ENCODE measurements around the gene KCNH1. TPM values are rescaled to one million over a fixed set of nuclear protein-coding genes. Genes with fewer than 3 reads are reported as not detected.

Gene KCNH1
- total and polyA plus RNA-seq, 2 experiments from 2014 or later: 0.28 TPM; not detected in 1

DNA sequence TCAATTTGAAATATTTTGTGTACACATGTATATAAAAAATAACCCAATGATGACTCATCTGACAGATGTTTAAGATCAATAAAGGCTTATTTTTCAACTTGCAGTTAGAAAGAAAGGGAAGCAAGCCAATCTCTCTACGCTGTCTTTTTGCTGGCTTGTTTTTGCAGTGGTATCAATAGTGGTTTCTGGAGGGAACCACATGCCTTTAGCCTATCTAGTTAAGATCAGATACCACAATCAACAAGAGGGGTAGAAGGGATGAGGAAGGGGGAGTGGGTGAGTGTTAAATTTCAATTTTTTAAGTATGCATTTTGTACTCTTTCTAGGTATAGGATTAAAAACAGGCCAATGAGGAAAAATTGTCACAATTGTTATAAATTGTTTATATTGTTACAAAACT lies 276.2 kb downstream of the KCNH1 start (continued):
- TF ChIP-seq, protein P1, sequence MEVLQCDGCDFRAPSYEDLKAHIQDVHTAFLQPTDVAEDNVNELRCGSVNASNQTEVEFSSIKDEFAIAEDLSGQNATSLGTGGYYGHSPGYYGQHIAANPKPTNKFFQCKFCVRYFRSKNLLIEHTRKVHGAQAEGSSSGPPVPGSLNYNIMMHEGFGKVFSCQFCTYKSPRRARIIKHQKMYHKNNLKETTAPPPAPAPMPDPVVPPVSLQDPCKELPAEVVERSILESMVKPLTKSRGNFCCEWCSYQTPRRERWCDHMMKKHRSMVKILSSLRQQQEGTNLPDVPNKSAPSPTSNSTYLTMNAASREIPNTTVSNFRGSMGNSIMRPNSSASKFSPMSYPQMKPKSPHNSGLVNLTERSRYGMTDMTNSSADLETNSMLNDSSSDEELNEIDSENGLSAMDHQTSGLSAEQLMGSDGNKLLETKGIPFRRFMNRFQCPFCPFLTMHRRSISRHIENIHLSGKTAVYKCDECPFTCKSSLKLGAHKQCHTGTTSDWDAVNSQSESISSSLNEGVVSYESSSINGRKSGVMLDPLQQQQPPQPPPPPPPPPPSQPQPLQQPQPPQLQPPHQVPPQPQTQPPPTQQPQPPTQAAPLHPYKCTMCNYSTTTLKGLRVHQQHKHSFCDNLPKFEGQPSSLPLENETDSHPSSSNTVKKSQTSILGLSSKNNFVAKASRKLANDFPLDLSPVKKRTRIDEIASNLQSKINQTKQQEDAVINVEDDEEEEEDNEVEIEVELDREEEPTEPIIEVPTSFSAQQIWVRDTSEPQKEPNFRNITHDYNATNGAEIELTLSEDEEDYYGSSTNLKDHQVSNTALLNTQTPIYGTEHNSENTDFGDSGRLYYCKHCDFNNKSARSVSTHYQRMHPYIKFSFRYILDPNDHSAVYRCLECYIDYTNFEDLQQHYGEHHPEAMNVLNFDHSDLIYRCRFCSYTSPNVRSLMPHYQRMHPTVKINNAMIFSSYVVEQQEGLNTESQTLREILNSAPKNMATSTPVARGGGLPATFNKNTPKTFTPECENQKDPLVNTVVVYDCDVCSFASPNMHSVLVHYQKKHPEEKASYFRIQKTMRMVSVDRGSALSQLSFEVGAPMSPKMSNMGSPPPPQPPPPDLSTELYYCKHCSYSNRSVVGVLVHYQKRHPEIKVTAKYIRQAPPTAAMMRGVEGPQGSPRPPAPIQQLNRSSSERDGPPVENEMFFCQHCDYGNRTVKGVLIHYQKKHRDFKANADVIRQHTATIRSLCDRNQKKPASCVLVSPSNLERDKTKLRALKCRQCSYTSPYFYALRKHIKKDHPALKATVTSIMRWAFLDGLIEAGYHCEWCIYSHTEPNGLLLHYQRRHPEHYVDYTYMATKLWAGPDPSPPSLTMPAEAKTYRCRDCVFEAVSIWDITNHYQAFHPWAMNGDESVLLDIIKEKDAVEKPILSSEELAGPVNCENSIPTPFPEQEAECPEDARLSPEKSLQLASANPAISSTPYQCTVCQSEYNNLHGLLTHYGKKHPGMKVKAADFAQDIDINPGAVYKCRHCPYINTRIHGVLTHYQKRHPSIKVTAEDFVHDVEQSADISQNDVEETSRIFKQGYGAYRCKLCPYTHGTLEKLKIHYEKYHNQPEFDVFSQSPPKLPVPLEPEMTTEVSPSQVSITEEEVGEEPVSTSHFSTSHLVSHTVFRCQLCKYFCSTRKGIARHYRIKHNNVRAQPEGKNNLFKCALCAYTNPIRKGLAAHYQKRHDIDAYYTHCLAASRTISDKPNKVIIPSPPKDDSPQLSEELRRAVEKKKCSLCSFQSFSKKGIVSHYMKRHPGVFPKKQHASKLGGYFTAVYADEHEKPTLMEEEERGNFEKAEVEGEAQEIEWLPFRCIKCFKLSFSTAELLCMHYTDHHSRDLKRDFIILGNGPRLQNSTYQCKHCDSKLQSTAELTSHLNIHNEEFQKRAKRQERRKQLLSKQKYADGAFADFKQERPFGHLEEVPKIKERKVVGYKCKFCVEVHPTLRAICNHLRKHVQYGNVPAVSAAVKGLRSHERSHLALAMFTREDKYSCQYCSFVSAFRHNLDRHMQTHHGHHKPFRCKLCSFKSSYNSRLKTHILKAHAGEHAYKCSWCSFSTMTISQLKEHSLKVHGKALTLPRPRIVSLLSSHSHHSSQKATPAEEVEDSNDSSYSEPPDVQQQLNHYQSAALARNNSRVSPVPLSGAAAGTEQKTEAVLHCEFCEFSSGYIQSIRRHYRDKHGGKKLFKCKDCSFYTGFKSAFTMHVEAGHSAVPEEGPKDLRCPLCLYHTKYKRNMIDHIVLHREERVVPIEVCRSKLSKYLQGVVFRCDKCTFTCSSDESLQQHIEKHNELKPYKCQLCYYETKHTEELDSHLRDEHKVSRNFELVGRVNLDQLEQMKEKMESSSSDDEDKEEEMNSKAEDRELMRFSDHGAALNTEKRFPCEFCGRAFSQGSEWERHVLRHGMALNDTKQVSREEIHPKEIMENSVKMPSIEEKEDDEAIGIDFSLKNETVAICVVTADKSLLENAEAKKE (CRISPR knock-in tag; IDR thresholded peaks at IDR 0.05): no peak
- TF ChIP-seq CREB1 (CRISPR knock-in tag; IDR thresholded peaks at IDR 0.05; ENCODE audit: low read depth) (no peak), ZNF114 (CRISPR knock-in tag; IDR thresholded peaks at IDR 0.05) (no peak), ZNF331 (CRISPR knock-in tag; IDR thresholded peaks at IDR 0.05; ENCODE audit: low read depth) (no peak), STAT1 (IDR thresholded peaks at IDR 0.05; ENCODE audit: unreplicated experiment) (no peak)
- TF ChIP-seq, protein P2, sequence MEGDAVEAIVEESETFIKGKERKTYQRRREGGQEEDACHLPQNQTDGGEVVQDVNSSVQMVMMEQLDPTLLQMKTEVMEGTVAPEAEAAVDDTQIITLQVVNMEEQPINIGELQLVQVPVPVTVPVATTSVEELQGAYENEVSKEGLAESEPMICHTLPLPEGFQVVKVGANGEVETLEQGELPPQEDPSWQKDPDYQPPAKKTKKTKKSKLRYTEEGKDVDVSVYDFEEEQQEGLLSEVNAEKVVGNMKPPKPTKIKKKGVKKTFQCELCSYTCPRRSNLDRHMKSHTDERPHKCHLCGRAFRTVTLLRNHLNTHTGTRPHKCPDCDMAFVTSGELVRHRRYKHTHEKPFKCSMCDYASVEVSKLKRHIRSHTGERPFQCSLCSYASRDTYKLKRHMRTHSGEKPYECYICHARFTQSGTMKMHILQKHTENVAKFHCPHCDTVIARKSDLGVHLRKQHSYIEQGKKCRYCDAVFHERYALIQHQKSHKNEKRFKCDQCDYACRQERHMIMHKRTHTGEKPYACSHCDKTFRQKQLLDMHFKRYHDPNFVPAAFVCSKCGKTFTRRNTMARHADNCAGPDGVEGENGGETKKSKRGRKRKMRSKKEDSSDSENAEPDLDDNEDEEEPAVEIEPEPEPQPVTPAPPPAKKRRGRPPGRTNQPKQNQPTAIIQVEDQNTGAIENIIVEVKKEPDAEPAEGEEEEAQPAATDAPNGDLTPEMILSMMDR (conservative IDR thresholded peaks at IDR 0.05; ENCODE audit: low read depth in 2 of 2): no peak

DNA sequence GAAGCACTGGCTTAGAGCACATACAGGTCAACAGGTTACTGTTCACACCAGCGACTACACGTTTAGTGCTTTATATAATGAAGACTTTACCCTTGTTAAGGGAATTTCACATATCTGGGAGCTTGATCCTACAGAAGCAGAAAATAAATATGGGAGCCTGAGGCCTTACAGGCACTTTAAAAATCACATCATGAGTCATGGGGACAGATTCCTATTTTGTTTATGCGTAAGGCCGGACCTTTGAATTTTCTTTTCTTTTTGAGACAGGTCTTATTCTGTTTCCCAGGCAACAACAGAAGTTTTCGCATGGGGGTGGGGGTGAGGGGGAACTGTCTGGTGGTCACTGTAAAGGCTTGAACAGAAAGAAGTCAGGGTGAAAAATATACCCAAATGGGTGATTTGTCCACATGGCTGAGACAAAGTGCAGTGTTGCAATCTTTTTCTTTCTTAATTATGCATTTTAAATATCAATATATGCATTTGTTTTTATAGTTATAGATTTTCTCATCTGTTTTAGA lies 276.7 kb downstream of the KCNH1 start:
- Mint-ChIP-seq H3K4me3 (no peak overlapping the region), H3K36me3 (ENCODE audit: low read depth) (no peaks in the 10 kb centered on the region), H3K27me3 (ENCODE audit: insufficient read depth, low read depth, poor library complexity) (no peaks in the 10 kb centered on the region), H3K27ac (no peak overlapping the region), H3K4me1 (no peaks in the 10 kb centered on the region), H3K9me3 (no peaks in the 10 kb centered on the region)
- TF ChIP-seq CREB1 (CRISPR knock-in tag; IDR thresholded peaks at IDR 0.05; ENCODE audit: low read depth): no peak
- TF ChIP-seq, protein P3, sequence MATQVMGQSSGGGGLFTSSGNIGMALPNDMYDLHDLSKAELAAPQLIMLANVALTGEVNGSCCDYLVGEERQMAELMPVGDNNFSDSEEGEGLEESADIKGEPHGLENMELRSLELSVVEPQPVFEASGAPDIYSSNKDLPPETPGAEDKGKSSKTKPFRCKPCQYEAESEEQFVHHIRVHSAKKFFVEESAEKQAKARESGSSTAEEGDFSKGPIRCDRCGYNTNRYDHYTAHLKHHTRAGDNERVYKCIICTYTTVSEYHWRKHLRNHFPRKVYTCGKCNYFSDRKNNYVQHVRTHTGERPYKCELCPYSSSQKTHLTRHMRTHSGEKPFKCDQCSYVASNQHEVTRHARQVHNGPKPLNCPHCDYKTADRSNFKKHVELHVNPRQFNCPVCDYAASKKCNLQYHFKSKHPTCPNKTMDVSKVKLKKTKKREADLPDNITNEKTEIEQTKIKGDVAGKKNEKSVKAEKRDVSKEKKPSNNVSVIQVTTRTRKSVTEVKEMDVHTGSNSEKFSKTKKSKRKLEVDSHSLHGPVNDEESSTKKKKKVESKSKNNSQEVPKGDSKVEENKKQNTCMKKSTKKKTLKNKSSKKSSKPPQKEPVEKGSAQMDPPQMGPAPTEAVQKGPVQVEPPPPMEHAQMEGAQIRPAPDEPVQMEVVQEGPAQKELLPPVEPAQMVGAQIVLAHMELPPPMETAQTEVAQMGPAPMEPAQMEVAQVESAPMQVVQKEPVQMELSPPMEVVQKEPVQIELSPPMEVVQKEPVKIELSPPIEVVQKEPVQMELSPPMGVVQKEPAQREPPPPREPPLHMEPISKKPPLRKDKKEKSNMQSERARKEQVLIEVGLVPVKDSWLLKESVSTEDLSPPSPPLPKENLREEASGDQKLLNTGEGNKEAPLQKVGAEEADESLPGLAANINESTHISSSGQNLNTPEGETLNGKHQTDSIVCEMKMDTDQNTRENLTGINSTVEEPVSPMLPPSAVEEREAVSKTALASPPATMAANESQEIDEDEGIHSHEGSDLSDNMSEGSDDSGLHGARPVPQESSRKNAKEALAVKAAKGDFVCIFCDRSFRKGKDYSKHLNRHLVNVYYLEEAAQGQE (IDR thresholded peaks at IDR 0.05; ENCODE audit: unreplicated experiment): no peak
- no peak for TF ChIP-seq STAT1 (IDR thresholded peaks at IDR 0.05; ENCODE audit: unreplicated experiment)
- TF ChIP-seq EZH2 (IDR thresholded peaks at IDR 0.05; ENCODE audit: low read depth, unreplicated experiment): no peak
- TF ChIP-seq ZNF114 (CRISPR knock-in tag; IDR thresholded peaks at IDR 0.05): no peak
- TF ChIP-seq, protein P4, sequence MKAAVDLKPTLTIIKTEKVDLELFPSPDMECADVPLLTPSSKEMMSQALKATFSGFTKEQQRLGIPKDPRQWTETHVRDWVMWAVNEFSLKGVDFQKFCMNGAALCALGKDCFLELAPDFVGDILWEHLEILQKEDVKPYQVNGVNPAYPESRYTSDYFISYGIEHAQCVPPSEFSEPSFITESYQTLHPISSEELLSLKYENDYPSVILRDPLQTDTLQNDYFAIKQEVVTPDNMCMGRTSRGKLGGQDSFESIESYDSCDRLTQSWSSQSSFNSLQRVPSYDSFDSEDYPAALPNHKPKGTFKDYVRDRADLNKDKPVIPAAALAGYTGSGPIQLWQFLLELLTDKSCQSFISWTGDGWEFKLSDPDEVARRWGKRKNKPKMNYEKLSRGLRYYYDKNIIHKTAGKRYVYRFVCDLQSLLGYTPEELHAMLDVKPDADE (IDR thresholded peaks at IDR 0.05): no peak
- no peak for TF ChIP-seq ZNF331 (CRISPR knock-in tag; IDR thresholded peaks at IDR 0.05; ENCODE audit: low read depth)
- TF ChIP-seq EZH2phosphoT487 (IDR thresholded peaks at IDR 0.05; ENCODE audit: unreplicated experiment): no peak
- TF ChIP-seq NANOG (IDR thresholded peaks at IDR 0.05; ENCODE audit: borderline replicate concordance): no peak
- Histone ChIP-seq H4K20me1 (replicated peaks; ENCODE audit: insufficient read depth) (no peaks in the 10 kb centered on the region; the same call in 1 of the 2 replicates), H3K4me3 (no peak overlapping the region), H3K36me3 (ENCODE audit: insufficient read depth) (no peaks in the 10 kb centered on the region), H3K4me1 (ENCODE audit: insufficient read depth) (no peaks in the 10 kb centered on the region), H3K79me2 (replicated peaks; ENCODE audit: insufficient read depth) (no peaks in the 10 kb centered on the region), H3F3A (replicated peaks; ENCODE audit: low read depth) (no peaks in the 10 kb centered on the region), H2AFZ (no peak overlapping the region), H3K9me2 (ENCODE audit: insufficient read depth) (no peaks in the 10 kb centered on the region), H3K27me3 (ENCODE audit: insufficient read depth) (no peaks in the 10 kb centered on the region), H3K4me2 (no peak overlapping the region), H3K27ac (ENCODE audit: low read depth) (no peak overlapping the region)
- ATAC-seq (no peak), DNase-seq (ENCODE audit: low spot score) (no peak)

All from GM23338 (cell line).